Stimulated activated naive B cell treated with anti-CD40 and anti-IgM and Interleukin-4, amounts not matched to agents 10 μg/mL and 1 μg/mL and 100 μg/mL, for 72 hours (primary cell): ENCODE measurements around the gene ZDHHC3.

Source experiments
- ATAC-seq, 2 donors: fragments of 150-1000 bp; cut with Tn5 transposase; replicated peaks; 2 replicates each; pipeline ENCODE4 v1.10.0; 2021; ENCODE audit warnings: moderate library complexity in 1 of 2
- DNase-seq: peaks from one replicate; pipeline ENCODE4 v3.0.0; 2021
- H3K27ac Mint-ChIP-seq: one replicate; pipeline ENCODE4 v1.8.0; 2022; ENCODE audit warnings: mild to moderate bottlenecking, mixed read lengths
- H3K27me3 Mint-ChIP-seq, 2 donors: one replicate each; pipeline ENCODE4 v1.8.0; 2022; ENCODE audit warnings: mixed read lengths in 2 of 2
- H3K36me3 Mint-ChIP-seq, 2 donors: one replicate each; pipeline ENCODE4 v1.8.0; 2022; ENCODE audit warnings: mixed read lengths in 2 of 2, mild to moderate bottlenecking in 1 of 2
- H3K4me1 Mint-ChIP-seq, 2 donors: one replicate each; pipeline ENCODE4 v1.8.0; 2022; ENCODE audit warnings: mixed read lengths in 2 of 2, mild to moderate bottlenecking in 1 of 2
- H3K4me3 Mint-ChIP-seq, 2 donors: one replicate each; pipeline ENCODE4 v1.8.0; 2022; ENCODE audit warnings: mild to moderate bottlenecking in 2 of 2, mixed read lengths in 2 of 2, moderate library complexity in 1 of 2
- H3K9me3 Mint-ChIP-seq, 2 donors: one replicate each; pipeline ENCODE4 v1.8.0; 2022; ENCODE audit warnings: mixed read lengths in 2 of 2, mild to moderate bottlenecking in 1 of 2

Gene ZDHHC3

GRCh38 chr3:44942202-44942921, 33.6 kb downstream of the ZDHHC3 start:
- ATAC-seq, result no peak
- H3K4me3 Mint-ChIP-seq, result no peak overlapping the region

DNA sequence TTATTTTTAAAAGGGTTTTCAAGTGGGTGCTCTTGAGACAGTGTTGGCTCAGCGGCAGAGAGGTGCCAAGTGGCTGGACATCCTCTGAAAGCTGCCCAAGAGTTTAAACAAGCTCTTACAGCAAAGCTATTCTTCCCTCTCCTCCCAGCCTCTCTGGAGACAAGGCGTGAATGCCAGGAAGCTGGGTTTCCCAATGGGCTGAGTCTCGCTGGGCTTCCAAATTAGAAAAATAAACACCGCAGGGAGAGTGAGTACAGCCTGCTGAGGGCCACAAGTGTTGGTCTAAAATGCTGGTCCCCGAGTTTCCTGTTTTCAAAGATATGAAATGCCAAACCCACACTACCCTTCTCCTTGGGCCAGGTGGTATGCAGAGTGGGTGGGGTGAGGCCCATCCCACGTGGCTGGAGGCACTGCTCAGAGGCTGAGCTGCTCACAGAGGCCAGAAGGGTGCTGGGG, 36.4 kb downstream of the ZDHHC3 start:
- Mint-ChIP-seq H3K27ac (no peak overlapping the region), H3K36me3 (peaks cover 39 to 60% of the 10 kb centered on the region in 2 donors), H3K9me3 (no peaks in the 10 kb centered on the region), H3K4me1 (no peaks in the 10 kb centered on the region), H3K4me3 (no peak overlapping the region), H3K27me3 (no peaks in the 10 kb centered on the region)
- ATAC-seq (no peak), DNase-seq (no peak)

More at GRCh38 chr3:44942202-44942921, 33.6 kb downstream of the ZDHHC3 start:
- no peaks in the 10 kb centered on the region for H3K27me3 Mint-ChIP-seq
- H3K4me1 Mint-ChIP-seq, result no peaks in the 10 kb centered on the region
- H3K27ac Mint-ChIP-seq, result no peak overlapping the region
- no peak for DNase-seq
- peaks cover 39 to 67% of the 10 kb centered on the region in 2 donors for H3K36me3 Mint-ChIP-seq
- no peaks in the 10 kb centered on the region for H3K9me3 Mint-ChIP-seq

- DNase-seq (no peak), ATAC-seq (no peak)
- H3K36me3 Mint-ChIP-seq, result peaks cover 38 to 47% of the 10 kb centered on the region in 2 donors
- H3K4me1 Mint-ChIP-seq, result no peaks in the 10 kb centered on the region
- H3K4me3 Mint-ChIP-seq, result no peak overlapping the region
- no peaks in the 10 kb centered on the region for H3K27me3 Mint-ChIP-seq
- no peaks in the 10 kb centered on the region for H3K9me3 Mint-ChIP-seq
- no peak overlapping the region for H3K27ac Mint-ChIP-seq
Measured at GRCh38 chr3:44932986-44933944, 42.7 kb downstream of the ZDHHC3 start.

DNA sequence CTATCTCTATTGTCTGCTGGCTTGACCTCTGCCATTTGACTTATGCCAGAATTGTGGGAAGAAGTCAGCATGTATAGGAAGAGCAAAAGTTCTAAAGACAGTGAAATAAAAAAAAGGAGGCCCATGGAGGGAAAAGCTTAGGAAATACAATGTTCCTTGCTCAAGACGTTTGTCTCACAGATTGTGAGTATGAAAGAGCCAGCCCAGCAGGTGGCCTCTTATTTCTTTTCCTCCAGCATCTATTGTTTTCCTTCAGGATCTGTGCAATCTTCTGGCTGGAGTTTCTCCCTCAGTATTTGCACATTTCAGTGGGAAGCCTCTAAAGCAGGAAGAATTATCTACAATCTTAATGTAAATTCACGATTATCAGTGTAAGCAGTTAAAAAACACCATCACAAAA, 43.7 kb downstream of the ZDHHC3 start:
- H3K36me3 Mint-ChIP-seq, result peaks cover 36 to 48% of the 10 kb centered on the region in 2 donors
- H3K27ac Mint-ChIP-seq, result no peak overlapping the region

GRCh38 chr3:44931791-44932190, 44.2 kb downstream of the ZDHHC3 start:
- Mint-ChIP-seq H3K36me3 (peaks cover 38 to 53% of the 10 kb centered on the region in 2 donors), H3K27me3 (no peaks in the 10 kb centered on the region), H3K4me1 (no peaks in the 10 kb centered on the region), H3K27ac (no peak overlapping the region), H3K4me3 (no peak overlapping the region), H3K9me3 (no peaks in the 10 kb centered on the region)
- DNase-seq (no peak), ATAC-seq (no peak)

More for the DNA sequence above, 43.7 kb downstream of the ZDHHC3 start:
- ATAC-seq (no peak), DNase-seq (no peak)
- no peak overlapping the region for H3K4me3 Mint-ChIP-seq
- no peaks in the 10 kb centered on the region for H3K4me1 Mint-ChIP-seq
- H3K27me3 Mint-ChIP-seq, result no peaks in the 10 kb centered on the region
- H3K9me3 Mint-ChIP-seq, result no peaks in the 10 kb centered on the region

DNA sequence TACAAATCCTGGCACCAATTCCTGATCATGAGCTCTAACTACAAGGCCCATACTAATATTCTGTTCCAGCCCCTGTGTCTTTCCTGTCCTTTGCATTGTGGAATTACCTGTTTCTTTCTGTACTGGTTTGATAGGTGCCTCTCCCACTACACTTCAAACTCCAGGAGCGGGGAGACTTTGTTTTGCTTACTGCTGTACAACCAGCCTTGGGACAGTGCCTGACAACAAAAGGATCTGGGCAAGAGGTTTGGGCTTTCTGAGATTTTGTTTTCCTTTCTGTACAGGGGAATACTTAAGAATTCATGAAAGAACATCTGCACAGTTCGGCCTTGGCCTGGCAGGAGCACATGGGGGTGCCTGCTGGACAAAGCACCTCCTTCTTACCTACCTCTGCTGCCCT, 45.1 kb downstream of the ZDHHC3 start:
- no peak for ATAC-seq
- Mint-ChIP-seq H3K36me3 (peaks cover 43 to 54% of the 10 kb centered on the region in 2 donors), H3K4me1 (no peaks in the 10 kb centered on the region), H3K27me3 (no peaks in the 10 kb centered on the region), H3K4me3 (no peak overlapping the region), H3K9me3 (no peaks in the 10 kb centered on the region), H3K27ac (no peak overlapping the region)
- no peak for DNase-seq

DNA sequence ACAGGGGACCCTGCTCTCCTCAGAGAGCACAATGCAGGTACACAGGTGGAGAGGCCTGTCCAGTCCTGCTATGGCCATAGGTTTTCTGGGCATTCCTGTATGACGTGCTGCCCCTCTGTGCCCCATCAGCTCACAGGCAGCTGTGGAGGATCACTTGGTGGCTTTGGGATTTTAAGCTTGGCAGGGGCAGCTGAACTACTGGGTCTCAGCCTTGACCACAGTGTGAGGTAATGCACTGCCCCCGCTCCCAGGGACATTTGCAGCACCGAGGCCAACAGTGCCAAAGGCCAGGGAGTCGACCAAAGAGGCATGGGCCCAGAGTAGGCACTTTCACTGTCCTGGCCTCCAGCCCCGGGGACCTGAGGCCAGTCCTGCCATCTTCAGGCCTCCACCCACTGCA, 46.2 kb downstream of the ZDHHC3 start:
- DNase-seq, result no peak
- Mint-ChIP-seq H3K36me3 (peaks cover 48 to 57% of the 10 kb centered on the region in 2 donors), H3K4me1 (no peaks in the 10 kb centered on the region), H3K9me3 (no peaks in the 10 kb centered on the region), H3K27ac (no peak overlapping the region), H3K4me3 (no peak overlapping the region), H3K27me3 (no peaks in the 10 kb centered on the region)
- ATAC-seq, result no peak

- DNase-seq, result no peak
Measured at GRCh38 chr3:44927371-44927770, 48.6 kb downstream of the ZDHHC3 start.

GRCh38 chr3:44926921-44927320, 49.1 kb downstream of the ZDHHC3 start:
- ATAC-seq (no peak), DNase-seq (no peak)
- Mint-ChIP-seq H3K4me3 (no peak overlapping the region), H3K4me1 (no peaks in the 10 kb centered on the region), H3K27ac (no peak overlapping the region), H3K27me3 (no peaks in the 10 kb centered on the region), H3K9me3 (no peaks in the 10 kb centered on the region), H3K36me3 (peaks cover 58 to 63% of the 10 kb centered on the region in 2 donors)

More at GRCh38 chr3:44927371-44927770, 48.6 kb downstream of the ZDHHC3 start:
- peaks cover 54 to 59% of the 10 kb centered on the region in 2 donors for H3K36me3 Mint-ChIP-seq
- no peaks in the 10 kb centered on the region for H3K27me3 Mint-ChIP-seq
- H3K27ac Mint-ChIP-seq, result no peak overlapping the region
- H3K4me1 Mint-ChIP-seq, result no peaks in the 10 kb centered on the region
- no peak overlapping the region for H3K4me3 Mint-ChIP-seq
- no peak for ATAC-seq
- H3K9me3 Mint-ChIP-seq, result no peaks in the 10 kb centered on the region

DNA sequence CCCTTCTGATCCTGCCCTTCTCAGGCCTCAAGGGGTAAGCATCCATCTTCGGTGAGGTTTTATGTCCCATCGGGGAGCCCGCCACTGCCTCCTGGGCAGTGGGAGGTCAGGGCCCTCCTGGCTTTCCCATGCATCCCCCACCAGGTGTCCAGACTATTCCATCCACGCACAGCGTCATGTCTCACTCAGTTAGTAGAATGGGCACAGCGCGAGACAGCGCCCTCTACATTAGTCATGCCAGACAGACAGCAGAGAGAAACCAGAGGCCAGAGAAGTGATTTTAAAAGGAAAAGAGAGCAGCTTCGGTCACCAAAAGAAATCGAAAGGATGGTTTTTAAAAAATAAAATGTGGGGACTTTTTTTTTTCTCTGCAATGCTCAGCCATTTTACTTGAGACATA, 49.8 kb downstream of the ZDHHC3 start:
- DNase-seq (no peak), ATAC-seq (no peak)
- Mint-ChIP-seq H3K36me3 (peaks cover 58 to 64% of the 10 kb centered on the region in 2 donors), H3K4me1 (no peaks in the 10 kb centered on the region), H3K27me3 (no peaks in the 10 kb centered on the region), H3K9me3 (no peaks in the 10 kb centered on the region), H3K27ac (no peak overlapping the region), H3K4me3 (no peak overlapping the region)

- peaks cover 53 to 69% of the 10 kb centered on the region in 2 donors for H3K36me3 Mint-ChIP-seq
- H3K4me3 Mint-ChIP-seq, result no peak overlapping the region
- ATAC-seq, result no peak
Measured at GRCh38 chr3:44924457-44925084, 51.4 kb downstream of the ZDHHC3 start.

DNA sequence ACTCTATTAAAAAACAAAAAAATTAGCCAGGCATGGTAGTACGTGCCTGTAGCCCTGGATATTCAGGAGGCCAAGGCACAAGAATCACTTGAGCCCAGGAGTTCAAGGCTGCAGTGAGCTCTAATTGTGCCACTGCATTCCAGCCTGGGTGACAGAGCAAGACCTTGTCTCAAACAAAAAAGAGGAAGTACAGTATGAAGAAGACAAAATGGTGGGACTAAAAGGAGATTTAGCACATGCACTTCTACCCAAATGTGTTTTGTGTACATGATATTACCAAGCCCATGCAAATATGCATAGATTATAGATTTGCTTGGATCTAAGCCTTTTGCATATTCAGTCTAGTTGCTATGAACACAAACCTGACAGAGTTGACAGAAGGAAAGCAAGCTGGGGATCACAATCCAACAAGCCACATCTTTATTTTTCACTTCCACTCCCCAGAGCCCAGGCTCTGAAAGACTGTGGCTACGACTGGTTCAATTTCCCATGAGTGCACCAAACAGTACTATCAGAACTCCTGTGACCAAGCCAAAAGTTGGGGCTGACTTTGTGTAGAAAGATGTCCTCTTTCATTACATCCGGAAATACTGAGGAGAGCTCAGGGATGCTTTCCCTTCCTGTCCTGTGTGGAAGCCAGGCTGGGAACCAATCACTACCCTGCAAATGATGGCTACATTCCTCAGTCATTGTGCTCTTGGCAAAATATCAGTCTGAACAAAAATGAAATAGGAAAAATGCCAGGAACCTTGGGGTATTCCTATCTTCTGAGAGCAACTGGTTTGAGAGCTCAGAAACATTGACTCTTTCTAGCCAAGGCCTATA, 52.1 kb downstream of the ZDHHC3 start:
- Mint-ChIP-seq H3K36me3 (peaks cover 46 to 67% of the 10 kb centered on the region in 2 donors), H3K4me1 (no peaks in the 10 kb centered on the region), H3K9me3 (no peaks in the 10 kb centered on the region), H3K27me3 (no peaks in the 10 kb centered on the region), H3K4me3 (no peak overlapping the region), H3K27ac (no peak overlapping the region)
- DNase-seq, result no peak
- no peak for ATAC-seq

More at GRCh38 chr3:44924457-44925084, 51.4 kb downstream of the ZDHHC3 start:
- Mint-ChIP-seq H3K4me1 (no peaks in the 10 kb centered on the region), H3K27me3 (no peaks in the 10 kb centered on the region), H3K27ac (no peak overlapping the region), H3K9me3 (no peaks in the 10 kb centered on the region)
- no peak for DNase-seq

DNA sequence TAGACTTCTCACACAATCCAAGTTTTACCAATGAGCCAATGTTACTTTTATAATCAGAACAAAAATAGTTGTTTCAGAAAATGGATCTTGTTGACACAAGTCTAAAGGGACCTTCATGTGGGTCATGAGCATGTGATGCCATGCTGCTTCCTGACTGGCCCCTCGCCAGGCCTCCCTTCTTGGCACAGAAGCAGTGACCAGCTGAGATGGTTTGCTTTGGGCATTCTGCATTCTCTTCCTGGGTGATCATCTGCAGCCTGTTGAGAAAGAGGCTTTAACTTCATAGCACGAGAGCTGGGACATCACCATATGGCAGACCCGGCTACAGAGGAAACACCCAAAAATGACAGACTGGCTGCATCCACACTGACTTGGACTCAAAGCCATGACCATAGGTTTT, 55.9 kb downstream of the ZDHHC3 start:
- Mint-ChIP-seq H3K4me3 (no peak overlapping the region), H3K27me3 (no peaks in the 10 kb centered on the region), H3K27ac (no peak overlapping the region), H3K9me3 (no peaks in the 10 kb centered on the region), H3K36me3 (peaks cover 30 to 58% of the 10 kb centered on the region in 2 donors), H3K4me1 (no peaks in the 10 kb centered on the region)
- ATAC-seq, result no peak
- no peak for DNase-seq
